Activated naive CD8-positive, alpha-beta T cell treated with anti-CD3 and anti-CD28 coated beads, Interleukin-2, amount 50 U/mL, for 24 hours (primary cell): ENCODE results near the gene DGAT2L6.
"Not testable (repeated sequence)": the region's sequence is repeated elsewhere in the genome, so short reads cannot be mapped to it uniquely, and the experiment has no call there.

Experiments used
- ATAC-seq: fragments of 150-1000 bp; cut with Tn5 transposase; one replicate; pipeline ENCODE4 v1.10.0; 2021
- DNase-seq: peaks from one replicate; pipeline ENCODE4 v3.0.0; 2021
- H3K27ac Mint-ChIP-seq: one replicate; pipeline ENCODE4 v1.8.0; 2021; ENCODE audit warnings: mild to moderate bottlenecking, mixed read lengths
- H3K27me3 Mint-ChIP-seq: one replicate; pipeline ENCODE4 v1.8.0; 2021; ENCODE audit warnings: mixed read lengths
- H3K36me3 Mint-ChIP-seq: one replicate; pipeline ENCODE4 v1.8.0; 2021; ENCODE audit warnings: low read depth, mixed read lengths
- H3K4me1 Mint-ChIP-seq: one replicate; pipeline ENCODE4 v1.8.0; 2021; ENCODE audit warnings: mixed read lengths
- H3K4me3 Mint-ChIP-seq: one replicate; pipeline ENCODE4 v1.8.0; 2021; ENCODE audit warnings: mild to moderate bottlenecking, moderate library complexity, mixed read lengths
- H3K9me3 Mint-ChIP-seq: one replicate; pipeline ENCODE4 v1.8.0; 2021; ENCODE audit warnings: mixed read lengths

DGAT2L6 gene

DNA sequence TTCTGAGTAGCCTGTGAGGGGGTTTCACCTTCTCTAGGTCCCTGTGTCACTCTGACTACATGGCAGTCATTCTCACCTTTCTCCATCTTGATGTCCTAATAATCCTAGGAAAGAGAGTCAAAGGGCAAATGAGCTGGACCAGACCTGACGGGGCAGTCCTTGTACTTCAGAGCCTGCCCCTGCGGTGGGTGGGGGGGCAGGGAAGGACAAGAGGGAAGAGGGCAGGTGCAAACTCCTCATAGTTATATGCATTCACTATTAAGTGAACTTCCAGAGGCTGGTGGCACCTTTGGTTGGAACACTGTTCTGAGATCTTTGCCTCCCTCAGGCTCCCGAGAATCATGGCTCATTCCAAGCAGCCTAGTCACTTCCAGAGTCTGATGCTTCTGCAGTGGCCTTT, 57.1 kb downstream of the DGAT2L6 start, which contains the start of gene AWAT1:
AWAT1 (plus strand) TSS at position 301 of the 400 bp plus-strand sequence; CDS start at position 342, 41 bp downstream.
- peak within 1 kb of the TSS; percentile 46 for H3K4me3 Mint-ChIP-seq
- H3K27ac Mint-ChIP-seq, result peak within 1 kb of the TSS; percentile 85
- H3K4me1 Mint-ChIP-seq, result peaks cover 55% of the 10 kb centered on the region

DNA sequence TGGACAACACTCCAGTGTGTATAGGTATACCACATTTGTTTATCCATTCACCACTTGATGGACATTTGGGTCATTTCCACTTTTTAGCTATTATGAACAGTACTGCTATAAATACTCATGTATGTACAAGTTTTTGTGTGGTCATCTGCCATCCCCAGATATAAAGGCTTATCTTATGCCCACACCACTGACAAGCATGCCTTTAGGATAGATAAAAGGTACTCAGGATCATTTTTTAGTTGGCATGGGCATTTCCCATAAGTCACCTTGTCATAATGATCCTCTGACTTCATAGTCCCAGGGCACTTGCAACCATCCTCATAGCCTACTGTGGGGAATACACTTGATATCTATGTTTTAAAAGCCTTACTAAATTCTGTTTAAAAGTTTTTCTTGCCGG, 63.5 kb downstream of the DGAT2L6 start:
- no peak for DNase-seq
- no peak for ATAC-seq
- Mint-ChIP-seq H3K4me1 (peaks cover 34% of the 10 kb centered on the region), H3K4me3 (no peak overlapping the region), H3K36me3 (no peaks in the 10 kb centered on the region), H3K9me3 (no peaks in the 10 kb centered on the region), H3K27ac (no peak overlapping the region), H3K27me3 (no peaks in the 10 kb centered on the region)

More for the DNA sequence above, 57.1 kb downstream of the DGAT2L6 start, which contains the start of gene AWAT1:
- peaks cover 2% of the 10 kb centered on the region for H3K36me3 Mint-ChIP-seq
- ATAC-seq, result no peak
- H3K9me3 Mint-ChIP-seq, result no peaks in the 10 kb centered on the region
- DNase-seq, result no peak
- no peaks in the 10 kb centered on the region for H3K27me3 Mint-ChIP-seq

DNA sequence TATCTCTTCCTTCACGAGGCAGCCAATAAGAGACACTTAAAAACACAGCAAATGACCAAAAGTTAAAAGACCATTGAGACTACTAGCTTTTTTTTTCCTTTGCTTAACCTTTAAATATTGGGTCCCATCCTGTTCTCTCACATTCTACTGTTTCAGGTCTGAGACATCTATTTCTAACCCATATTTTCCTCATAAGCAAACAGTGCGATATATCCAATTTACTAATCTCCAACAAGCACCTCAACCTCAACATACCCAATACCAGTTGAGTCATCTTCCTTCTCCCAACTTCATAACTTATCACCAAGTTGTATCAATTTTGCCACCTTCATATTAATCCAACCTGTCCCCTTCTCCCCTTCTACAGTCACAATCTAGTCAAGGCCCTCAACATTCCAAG, 64.2 kb downstream of the DGAT2L6 start:
- H3K27me3 Mint-ChIP-seq, result no peaks in the 10 kb centered on the region
- H3K4me1 Mint-ChIP-seq, result peaks cover 28% of the 10 kb centered on the region
- no peak overlapping the region for H3K4me3 Mint-ChIP-seq
- DNase-seq (no peak), ATAC-seq (peak; percentile 50)
- no peaks in the 10 kb centered on the region for H3K9me3 Mint-ChIP-seq
- peak overlapping the region; percentile 41 for H3K27ac Mint-ChIP-seq
- H3K36me3 Mint-ChIP-seq, result no peaks in the 10 kb centered on the region

DNA sequence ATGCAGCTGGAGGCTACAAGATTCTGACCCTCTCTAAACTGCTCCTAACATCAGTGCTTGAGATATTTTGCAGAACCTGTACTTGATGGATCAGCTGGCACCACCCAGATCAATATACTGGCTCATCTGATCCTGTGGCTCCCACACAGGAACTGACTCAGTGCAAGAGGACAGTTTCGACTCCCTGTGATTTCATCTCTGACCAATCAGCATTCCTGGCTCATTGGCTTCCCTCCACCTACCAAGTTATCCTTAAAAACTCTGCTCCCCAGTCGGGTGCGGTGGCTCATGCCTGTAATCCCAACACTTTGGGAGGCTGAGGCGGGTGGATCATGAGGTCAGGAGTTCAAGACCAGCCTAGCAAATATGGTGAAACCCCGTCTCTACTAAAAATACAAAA, 66.3 kb downstream of the DGAT2L6 start:
- peaks cover 15% of the 10 kb centered on the region for H3K4me1 Mint-ChIP-seq
- not testable (repeated sequence) for H3K36me3 Mint-ChIP-seq, ATAC-seq, H3K27ac Mint-ChIP-seq, DNase-seq, H3K27me3 Mint-ChIP-seq, H3K9me3 Mint-ChIP-seq, H3K4me3 Mint-ChIP-seq

DNA sequence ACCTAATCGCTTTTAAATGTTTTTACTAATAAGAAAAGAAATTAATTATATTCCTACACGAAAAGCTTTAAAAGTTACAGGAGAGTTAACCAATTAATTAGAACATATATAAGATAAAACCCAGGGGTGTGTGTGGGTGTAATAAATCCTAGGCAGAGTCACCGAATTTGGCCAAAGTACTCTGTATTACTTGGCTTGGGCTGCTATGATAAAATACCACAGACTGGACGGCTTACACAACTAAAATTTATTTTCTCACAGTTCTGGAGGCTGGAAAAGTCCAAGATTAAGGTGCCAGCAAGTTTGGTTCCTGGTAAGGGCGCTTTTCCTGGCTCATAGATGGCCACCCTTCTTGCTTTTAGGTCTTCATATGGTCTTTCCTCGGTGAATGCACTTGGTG, 67.6 kb downstream of the DGAT2L6 start:
- ATAC-seq (no peak), DNase-seq (no peak)
- peaks cover 15% of the 10 kb centered on the region for H3K4me1 Mint-ChIP-seq
- no peaks in the 10 kb centered on the region for H3K27me3 Mint-ChIP-seq
- no peak overlapping the region for H3K27ac Mint-ChIP-seq
- H3K9me3 Mint-ChIP-seq, result no peaks in the 10 kb centered on the region
- H3K4me3 Mint-ChIP-seq, result no peak overlapping the region
- H3K36me3 Mint-ChIP-seq, result no peaks in the 10 kb centered on the region

DNA sequence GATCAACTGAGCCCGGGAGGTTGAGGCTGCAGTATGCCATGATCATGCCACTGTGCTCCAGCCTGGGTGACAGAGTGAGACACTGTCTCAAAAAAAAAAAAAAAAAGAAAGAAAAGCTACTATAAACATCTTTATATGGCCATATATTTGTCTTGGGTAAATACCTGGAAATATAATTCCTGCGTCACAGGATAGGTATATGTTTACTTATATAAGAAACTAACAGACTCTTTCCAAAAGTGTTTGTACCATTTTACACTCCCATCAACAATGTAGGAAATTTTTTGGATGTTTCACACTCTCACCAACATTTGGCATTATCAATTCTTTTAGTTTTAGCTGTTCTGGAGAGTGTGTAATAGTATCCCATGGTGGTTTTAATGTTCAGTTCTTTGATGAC, 70.0 kb downstream of the DGAT2L6 start:
- no peaks in the 10 kb centered on the region for H3K9me3 Mint-ChIP-seq
- no peak for ATAC-seq
- H3K27me3 Mint-ChIP-seq, result no peaks in the 10 kb centered on the region
- no peaks in the 10 kb centered on the region for H3K36me3 Mint-ChIP-seq
- H3K27ac Mint-ChIP-seq, result no peak overlapping the region
- no peak for DNase-seq
- no peak overlapping the region for H3K4me3 Mint-ChIP-seq
- peaks cover 9% of the 10 kb centered on the region for H3K4me1 Mint-ChIP-seq

DNA sequence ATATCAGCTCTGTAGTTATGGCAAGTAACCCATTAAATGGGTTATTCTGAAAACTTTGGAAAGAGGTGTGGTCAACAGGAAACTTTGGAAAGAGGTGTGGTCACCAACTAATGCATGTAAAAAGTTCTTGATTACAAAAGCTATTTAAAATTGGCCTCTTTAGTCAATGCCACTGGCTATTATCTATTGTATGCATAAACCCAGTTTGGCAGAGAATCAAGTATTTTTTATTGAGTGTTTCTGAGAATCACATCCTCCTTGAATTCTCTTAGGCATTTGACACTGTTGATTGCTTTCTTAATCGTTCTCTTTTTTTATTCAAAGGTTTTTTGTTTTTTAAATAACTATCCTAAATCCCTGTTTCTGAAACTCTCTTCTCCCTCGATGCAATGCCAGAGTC, 75.2 kb downstream of the DGAT2L6 start:
- Mint-ChIP-seq H3K36me3 (peaks cover 4% of the 10 kb centered on the region), H3K27ac (peak overlapping the region; percentile 88), H3K9me3 (peaks cover 7% of the 10 kb centered on the region), H3K27me3 (no peaks in the 10 kb centered on the region), H3K4me3 (no peak overlapping the region), H3K4me1 (peaks cover 27% of the 10 kb centered on the region)
- ATAC-seq, result no peak
- no peak for DNase-seq

DNA sequence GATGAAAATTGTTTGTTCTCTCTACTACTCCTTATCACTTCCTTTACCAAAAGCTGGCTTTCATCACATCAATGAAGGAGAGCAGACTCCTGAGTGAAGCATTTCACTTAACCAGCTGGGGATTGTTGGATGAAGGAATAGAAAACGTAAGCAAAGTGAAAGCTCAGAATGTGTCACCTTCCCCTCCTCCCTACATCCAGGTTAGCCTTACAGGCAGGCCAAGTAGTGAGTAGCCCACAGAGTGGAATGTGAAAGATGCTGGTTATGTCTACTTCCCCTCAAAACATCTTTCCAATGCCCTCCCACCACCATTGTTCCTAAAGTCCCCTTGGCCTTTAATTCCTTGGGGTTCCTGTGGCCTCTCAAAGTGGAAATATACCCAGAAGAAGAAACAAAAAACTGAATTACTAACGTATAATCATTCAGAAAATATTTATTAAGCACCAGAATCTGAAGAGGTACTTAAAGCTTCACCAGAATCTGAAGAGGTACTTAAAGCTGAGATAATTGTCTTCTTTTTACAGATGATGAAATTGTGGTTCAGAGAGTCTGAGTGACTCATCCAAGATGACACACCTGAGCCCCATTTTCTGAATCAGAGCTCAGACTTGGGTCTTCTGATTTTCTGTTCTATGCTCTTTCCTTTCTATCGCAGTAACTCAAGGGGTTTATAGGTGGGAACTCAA, 76.2 kb downstream of the DGAT2L6 start:
- Mint-ChIP-seq H3K27me3 (no peaks in the 10 kb centered on the region), H3K9me3 (peaks cover 7% of the 10 kb centered on the region), H3K4me3 (no peak overlapping the region), H3K36me3 (peaks cover 4% of the 10 kb centered on the region), H3K27ac (peak overlapping the region; percentile 88), H3K4me1 (peaks cover 27% of the 10 kb centered on the region)
- ATAC-seq (peak; percentile 75), DNase-seq (no peak)

DNA sequence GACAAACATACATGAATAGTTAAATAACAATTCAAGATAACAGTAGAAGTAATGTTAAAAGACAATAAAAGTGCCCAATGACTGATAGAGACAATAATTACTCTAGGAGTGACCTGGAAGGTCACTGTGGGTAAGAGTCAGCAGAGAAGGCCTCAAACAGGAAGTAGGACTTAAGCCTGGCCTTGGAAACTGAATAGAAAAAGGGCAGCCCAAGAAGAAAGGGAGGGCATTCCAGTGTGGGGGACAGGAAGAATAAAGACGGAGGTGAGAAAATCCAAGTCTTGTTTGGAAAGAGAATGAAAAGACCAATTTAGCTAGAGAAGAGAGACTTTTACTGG, 76.7 kb downstream of the DGAT2L6 start:
- Mint-ChIP-seq H3K9me3 (peaks cover 7% of the 10 kb centered on the region), H3K27me3 (no peaks in the 10 kb centered on the region), H3K36me3 (peaks cover 4% of the 10 kb centered on the region), H3K27ac (peak overlapping the region; percentile 88), H3K4me1 (peaks cover 27% of the 10 kb centered on the region), H3K4me3 (no peak overlapping the region)
- DNase-seq (no peak), ATAC-seq (peak; percentile 26)

DNA sequence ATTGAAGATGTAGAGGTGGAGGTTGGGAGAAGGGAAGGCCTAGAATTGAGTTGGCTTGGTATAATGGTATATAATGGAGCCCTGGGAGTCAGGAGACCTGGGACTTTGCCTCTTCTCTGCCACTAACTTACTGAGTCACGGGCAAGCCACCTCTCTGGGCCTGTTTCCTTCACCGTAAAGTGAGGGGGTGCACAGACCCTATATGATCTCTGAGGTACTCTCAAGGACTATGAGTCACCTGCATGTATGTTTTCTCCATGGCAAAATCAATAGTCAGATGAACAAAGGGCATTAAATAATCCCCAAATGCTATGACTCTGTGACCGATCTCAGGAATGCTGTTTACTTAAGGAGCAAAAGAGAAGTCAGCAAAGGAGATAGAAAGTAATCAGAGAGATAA, 77.6 kb downstream of the DGAT2L6 start:
- no peak overlapping the region for H3K4me3 Mint-ChIP-seq
- DNase-seq, result no peak
- peaks cover 4% of the 10 kb centered on the region for H3K36me3 Mint-ChIP-seq
- H3K4me1 Mint-ChIP-seq, result peaks cover 27% of the 10 kb centered on the region
- H3K9me3 Mint-ChIP-seq, result peaks cover 7% of the 10 kb centered on the region
- no peaks in the 10 kb centered on the region for H3K27me3 Mint-ChIP-seq
- H3K27ac Mint-ChIP-seq, result no peak overlapping the region
- peak; percentile 48 for ATAC-seq
